Measurements from ENCODE around the gene CNOT3.
"Not testable (repeated sequence)": the region's sequence is repeated elsewhere in the genome, so short reads cannot be mapped to it uniquely, and the experiment has no call there.

DNA sequence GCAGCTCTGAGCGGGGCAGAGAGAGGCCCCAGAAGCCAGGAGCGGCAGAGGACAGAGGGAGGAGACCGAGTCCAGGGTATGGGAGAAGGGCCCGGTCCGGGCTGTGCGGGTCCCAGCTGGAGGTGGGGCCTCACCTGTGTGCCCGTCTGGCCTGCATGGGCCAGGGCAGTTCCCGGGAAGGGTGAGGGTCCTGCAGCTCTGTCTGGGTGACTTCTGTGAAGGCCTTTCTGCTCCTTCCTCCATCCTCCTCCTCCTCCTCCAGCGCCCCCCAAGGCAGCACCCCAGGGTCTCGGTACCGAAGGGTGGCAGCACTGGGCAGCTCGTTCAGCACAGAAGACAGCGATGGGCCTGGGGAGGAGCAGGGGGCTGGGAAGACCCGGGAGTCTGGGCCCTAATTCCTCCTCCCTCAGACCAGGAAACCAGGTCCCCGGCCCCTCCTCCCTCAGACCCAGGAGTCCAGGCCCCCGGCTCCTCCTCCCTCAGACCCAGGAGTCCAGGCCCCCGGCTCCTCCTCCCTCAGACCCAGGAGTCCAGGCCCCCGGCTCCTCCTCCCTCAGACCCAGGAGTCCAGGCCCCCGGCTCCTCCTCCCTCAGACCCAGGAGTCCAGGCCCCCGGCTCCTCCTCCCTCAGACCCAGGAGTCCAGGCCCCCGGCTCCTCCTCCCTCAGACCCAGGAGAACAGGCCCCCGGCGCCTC lies 34.3 kb downstream of the CNOT3 start:
- not testable (repeated sequence) for TF ChIP-seq POLR2AphosphoS5, POLR2A (IDR thresholded peaks at IDR 0.05)

Data from prostate gland (tissue), 1 donor.